Measurements from ENCODE around the gene MYG1.

The MYG1 gene

DNA sequence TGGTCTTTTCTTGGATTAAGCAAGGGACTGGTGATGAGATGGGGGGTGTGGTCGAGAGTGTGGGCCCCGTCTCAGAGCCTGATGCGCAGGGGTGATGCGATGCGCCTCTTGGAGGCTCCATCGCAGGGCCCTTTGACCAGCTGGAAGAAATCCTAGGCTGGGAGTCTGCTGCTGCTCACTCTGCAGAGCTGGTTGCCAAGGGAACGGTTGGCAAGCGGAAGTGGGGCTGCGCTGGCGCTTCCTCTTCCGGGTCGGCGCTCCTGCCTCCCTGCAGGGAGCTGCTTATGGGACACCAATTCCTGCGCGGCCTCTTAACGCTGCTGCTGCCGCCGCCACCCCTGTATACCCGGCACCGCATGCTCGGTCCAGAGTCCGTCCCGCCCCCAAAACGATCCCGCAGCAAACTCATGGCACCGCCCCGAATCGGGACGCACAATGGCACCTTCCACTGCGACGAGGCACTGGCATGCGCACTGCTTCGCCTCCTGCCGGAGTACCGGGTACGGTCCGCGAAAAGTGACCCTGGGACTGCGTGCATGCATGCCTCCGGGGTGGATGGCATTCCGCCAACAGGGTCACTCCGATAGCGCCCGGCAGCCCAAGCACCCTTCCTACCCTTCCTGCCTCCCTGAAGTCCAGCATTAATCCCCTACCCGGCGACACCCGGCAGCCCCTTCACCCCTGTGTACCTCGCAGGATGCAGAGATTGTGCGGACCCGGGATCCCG lies at the start of gene MYG1 (continued):
- TF ChIP-seq PRDM6 (tag by site-specific recombination; IDR thresholded peaks at IDR 0.05), result no peak
- peak; percentile 80 for TF ChIP-seq WT1 (tag by site-specific recombination; IDR thresholded peaks at IDR 0.05)
- TF ChIP-seq, protein P1, sequence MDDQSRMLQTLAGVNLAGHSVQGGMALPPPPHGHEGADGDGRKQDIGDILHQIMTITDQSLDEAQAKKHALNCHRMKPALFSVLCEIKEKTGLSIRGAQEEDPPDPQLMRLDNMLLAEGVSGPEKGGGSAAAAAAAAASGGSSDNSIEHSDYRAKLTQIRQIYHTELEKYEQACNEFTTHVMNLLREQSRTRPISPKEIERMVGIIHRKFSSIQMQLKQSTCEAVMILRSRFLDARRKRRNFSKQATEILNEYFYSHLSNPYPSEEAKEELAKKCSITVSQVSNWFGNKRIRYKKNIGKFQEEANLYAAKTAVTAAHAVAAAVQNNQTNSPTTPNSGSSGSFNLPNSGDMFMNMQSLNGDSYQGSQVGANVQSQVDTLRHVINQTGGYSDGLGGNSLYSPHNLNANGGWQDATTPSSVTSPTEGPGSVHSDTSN (CRISPR knock-in tag; IDR thresholded peaks at IDR 0.05), result peak; percentile 49
- TF ChIP-seq, protein P2, sequence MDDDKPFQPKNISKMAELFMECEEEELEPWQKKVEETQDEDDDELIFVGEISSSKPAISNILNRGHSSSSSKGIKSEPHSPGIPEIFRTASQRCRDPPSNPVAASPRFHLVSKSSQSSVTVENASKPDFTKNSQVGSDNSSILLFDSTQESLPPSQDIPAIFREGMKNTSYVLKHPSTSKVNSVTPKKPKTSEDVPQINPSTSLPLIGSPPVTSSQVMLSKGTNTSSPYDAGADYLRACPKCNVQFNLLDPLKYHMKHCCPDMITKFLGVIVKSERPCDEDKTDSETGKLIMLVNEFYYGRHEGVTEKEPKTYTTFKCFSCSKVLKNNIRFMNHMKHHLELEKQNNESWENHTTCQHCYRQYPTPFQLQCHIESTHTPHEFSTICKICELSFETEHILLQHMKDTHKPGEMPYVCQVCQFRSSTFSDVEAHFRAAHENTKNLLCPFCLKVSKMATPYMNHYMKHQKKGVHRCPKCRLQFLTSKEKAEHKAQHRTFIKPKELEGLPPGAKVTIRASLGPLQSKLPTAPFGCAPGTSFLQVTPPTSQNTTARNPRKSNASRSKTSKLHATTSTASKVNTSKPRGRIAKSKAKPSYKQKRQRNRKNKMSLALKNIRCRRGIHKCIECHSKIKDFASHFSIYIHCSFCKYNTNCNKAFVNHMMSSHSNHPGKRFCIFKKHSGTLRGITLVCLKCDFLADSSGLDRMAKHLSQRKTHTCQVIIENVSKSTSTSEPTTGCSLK (tag by site-specific recombination; IDR thresholded peaks at IDR 0.05), result no peak
- TF ChIP-seq GFI1B (tag by site-specific recombination; IDR thresholded peaks at IDR 0.05), result no peak
- TF ChIP-seq ZBTB11 (tag by site-specific recombination; conservative IDR thresholded peaks at IDR 0.05; ENCODE audit: low read depth), result peak; percentile 97
- no peak for TF ChIP-seq ZNF112 (tag by site-specific recombination; IDR thresholded peaks at IDR 0.05)
- no peak for TF ChIP-seq ZNF530 (tag by site-specific recombination; IDR thresholded peaks at IDR 0.05; ENCODE audit: low read depth)
- TF ChIP-seq MYNN (tag by site-specific recombination; IDR thresholded peaks at IDR 0.05; ENCODE audit: borderline replicate concordance), result peak; percentile 90
- no peak for TF ChIP-seq ZNF624 (tag by site-specific recombination; IDR thresholded peaks at IDR 0.05)
- TF ChIP-seq ZNF114 (tag by site-specific recombination; IDR thresholded peaks at IDR 0.05), result no peak
- no peak for TF ChIP-seq ZNF174 (tag by site-specific recombination; IDR thresholded peaks at IDR 0.05)
- TF ChIP-seq ZNF175 (tag by site-specific recombination; IDR thresholded peaks at IDR 0.05), result no peak
- TF ChIP-seq ZNF626 (tag by site-specific recombination; IDR thresholded peaks at IDR 0.05), result no peak
- no peak for TF ChIP-seq MZF1 (tag by site-specific recombination; IDR thresholded peaks at IDR 0.05; ENCODE audit: borderline replicate concordance)
- TF ChIP-seq ZFHX2 (tag by site-specific recombination; conservative IDR thresholded peaks at IDR 0.05), result no peak
- no peak for TF ChIP-seq ZNF513 (tag by site-specific recombination; IDR thresholded peaks at IDR 0.05)
- no peak for TF ChIP-seq ZBTB7A (tag by site-specific recombination; IDR thresholded peaks at IDR 0.05; ENCODE audit: low read depth)
- 0 out of 2 replicates have a peak, but pooled peaks have one; percentile 45 for TF ChIP-seq ZNF121 (tag by site-specific recombination; IDR thresholded peaks at IDR 0.05)
- no peak for TF ChIP-seq ZNF654 (tag by site-specific recombination; IDR thresholded peaks at IDR 0.05; ENCODE audit: low read depth)
- TF ChIP-seq ZNF214 (tag by site-specific recombination; IDR thresholded peaks at IDR 0.05; ENCODE audit: borderline replicate concordance), result no peak
- no peak for TF ChIP-seq ZNF248 (tag by site-specific recombination; IDR thresholded peaks at IDR 0.05)
- TF ChIP-seq ZNF585B (tag by site-specific recombination; IDR thresholded peaks at IDR 0.05), result no peak
- no peak for TF ChIP-seq ATF2 (tag by site-specific recombination; IDR thresholded peaks at IDR 0.05; ENCODE audit: low read depth)

Measured in HEK293 (cell line).